DOHH2 (cell line): ENCODE data around the gene ACTG1.

Experiments
- EZH2phosphoT487 ChIP-seq: fragments of 200-600 bp; sonication (generic); IDR thresholded peaks from 2 replicates; pipeline ENCODE4 v1.6.1; 2017; ENCODE audit warnings: borderline replicate concordance, mild to moderate bottlenecking, antibody characterized with exemption, low read length, moderate library complexity, mixed read lengths
- TF ChIP-seq, protein P1 (sequence below): fragments of 200-600 bp; sonication (generic); IDR thresholded peaks from one replicate; pipeline ENCODE4 v1.5.1; 2014; ENCODE audit warnings: antibody characterized with exemption, mild to moderate bottlenecking, low read depth, low read length; ENCODE audit not compliant: poor library complexity, severe bottlenecking

DNA sequence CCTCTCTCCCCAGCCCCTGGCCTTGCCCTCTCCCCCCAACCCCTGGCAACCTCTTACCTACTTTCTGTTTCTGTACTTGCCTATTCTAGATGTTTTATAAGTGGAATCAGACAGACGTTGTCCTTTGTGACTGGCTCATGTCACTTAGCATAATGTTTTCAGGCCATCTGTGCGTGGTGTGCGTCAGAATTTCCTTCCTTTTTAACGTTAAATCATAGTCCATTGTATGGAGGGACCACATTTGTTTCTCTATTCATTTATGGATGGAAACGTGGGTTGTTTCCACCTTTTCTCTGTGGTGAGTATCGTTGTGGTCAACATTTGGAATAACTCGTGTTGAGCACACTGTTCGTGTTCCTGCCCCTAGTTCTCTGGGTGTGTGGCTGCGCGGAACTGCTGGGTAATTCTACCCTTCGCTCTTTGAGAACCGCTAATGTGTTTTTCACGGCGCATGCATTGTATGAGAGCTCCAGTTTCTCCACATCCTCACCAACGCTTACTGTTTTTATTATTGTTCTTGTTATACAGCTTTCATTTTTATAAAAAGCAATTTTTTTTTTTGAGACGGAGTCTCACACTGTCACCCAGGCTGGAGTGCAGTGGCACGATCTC, 26.3 kb downstream of the ACTG1 start:
- TF ChIP-seq, protein P1, sequence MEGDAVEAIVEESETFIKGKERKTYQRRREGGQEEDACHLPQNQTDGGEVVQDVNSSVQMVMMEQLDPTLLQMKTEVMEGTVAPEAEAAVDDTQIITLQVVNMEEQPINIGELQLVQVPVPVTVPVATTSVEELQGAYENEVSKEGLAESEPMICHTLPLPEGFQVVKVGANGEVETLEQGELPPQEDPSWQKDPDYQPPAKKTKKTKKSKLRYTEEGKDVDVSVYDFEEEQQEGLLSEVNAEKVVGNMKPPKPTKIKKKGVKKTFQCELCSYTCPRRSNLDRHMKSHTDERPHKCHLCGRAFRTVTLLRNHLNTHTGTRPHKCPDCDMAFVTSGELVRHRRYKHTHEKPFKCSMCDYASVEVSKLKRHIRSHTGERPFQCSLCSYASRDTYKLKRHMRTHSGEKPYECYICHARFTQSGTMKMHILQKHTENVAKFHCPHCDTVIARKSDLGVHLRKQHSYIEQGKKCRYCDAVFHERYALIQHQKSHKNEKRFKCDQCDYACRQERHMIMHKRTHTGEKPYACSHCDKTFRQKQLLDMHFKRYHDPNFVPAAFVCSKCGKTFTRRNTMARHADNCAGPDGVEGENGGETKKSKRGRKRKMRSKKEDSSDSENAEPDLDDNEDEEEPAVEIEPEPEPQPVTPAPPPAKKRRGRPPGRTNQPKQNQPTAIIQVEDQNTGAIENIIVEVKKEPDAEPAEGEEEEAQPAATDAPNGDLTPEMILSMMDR, result no peak
- TF ChIP-seq EZH2phosphoT487, result no peak
